Measurements from ENCODE around the gene TST. TPM values are rescaled to one million over a fixed set of nuclear protein-coding genes. Genes with fewer than 3 reads are reported as not detected.

The TST gene
- total and polyA plus RNA-seq, 10 of the 15 experiments (the other 5 are each of a cell fraction or from before 2014, with no cell fraction given), result 2.4 to 24.6 (median 10.4) TPM

GRCh38 chr22:37039466-37039865 is 20.2 kb upstream of the TST start (continued):
- TF ChIP-seq CUX1 (IDR thresholded peaks at IDR 0.05; ENCODE audit: insufficient replicate concordance, low read depth, low read length), result no peak
- no peak for TF ChIP-seq RELA (IDR thresholded peaks at IDR 0.05; ENCODE audit: borderline replicate concordance, partially characterized antibody)
- TF ChIP-seq MYB (IDR thresholded peaks at IDR 0.05; ENCODE audit: borderline replicate concordance, low read depth, low read length), result no peak
- TF ChIP-seq SMC3 (IDR thresholded peaks at IDR 0.05; ENCODE audit: borderline replicate concordance, low read length), result no peak

GRCh38 chr22:37037669-37038068 is 18.4 kb upstream of the TST start:
- H3K9me3 ChIP-seq (replicated peaks; ENCODE audit: control insufficient read depth, insufficient read depth, low read length), result no peaks in the 10 kb centered on the region
- no peaks in the 10 kb centered on the region for H4K20me1 ChIP-seq (ENCODE audit: control insufficient read depth, insufficient read depth)
- in situ Hi-C loops (cut with MboI) (no loop called here), intact Hi-C loops (cut with micrococcal nuclease; ENCODE audit: unreplicated experiment) (no loop called here)
- H3K79me2 ChIP-seq (ENCODE audit: control insufficient read depth, insufficient read depth, low read length), result no peaks in the 10 kb centered on the region
- no peak overlapping the region for H3K4me3 ChIP-seq
- WGBS (ENCODE audit: insufficient coverage, insufficient replicate concordance, low lambda C conversion rate, missing lambda C conversion rate), result 65% methylated on average over 13 of the region's 14 CpGs
- no TSS peak for BruUV-seq (replicated peaks)
- ChIA-PET CTCF (no interaction called here), POLR2A (no interaction called here), RAD21 (ENCODE audit: unreplicated experiment) (no interaction called here), SMC1A (ENCODE audit: uncharacterized antibody, unreplicated experiment) (no interaction called here)
- H3K27ac ChIP-seq (ENCODE audit: control insufficient read depth, insufficient read depth), result no peak overlapping the region
- no peaks in the 10 kb centered on the region for H3K36me3 ChIP-seq (ENCODE audit: control insufficient read depth in 2 of 2, insufficient read depth in 2 of 2, low read length in 1 of 2)
- H2AFZ ChIP-seq (ENCODE audit: control insufficient read depth, low read depth, low read length), result no peak overlapping the region
- H3K27me3 ChIP-seq (replicated peaks in 1 of 2; ENCODE audit: control insufficient read depth in 2 of 2, insufficient read depth in 2 of 2, low read length in 1 of 2), result no peaks in the 10 kb centered on the region; a peak in 1 of 4 replicates
- ATAC-seq, result no peak
- FAIRE-seq, result no peak
- no peaks in the 10 kb centered on the region for H3K4me1 ChIP-seq (ENCODE audit: control insufficient read depth, insufficient read depth, low read length)
- H3K9ac ChIP-seq (ENCODE audit: control insufficient read depth, insufficient read depth, low read length), result no peak overlapping the region
- DNase-seq (ENCODE audit: low read depth, low spot score), result no peak
- H3K4me2 ChIP-seq (ENCODE audit: control insufficient read depth, insufficient read depth), result no peak overlapping the region
- TF ChIP-seq RB1 (IDR thresholded peaks at IDR 0.05; ENCODE audit: borderline replicate concordance) (no peak), SMARCA5 (IDR thresholded peaks at IDR 0.05) (no peak), IKZF2 (IDR thresholded peaks at IDR 0.05) (no peak), SUPT20H (IDR thresholded peaks at IDR 0.05; ENCODE audit: borderline replicate concordance, control insufficient read depth, low read depth, low read length) (no peak), SUZ12 (IDR thresholded peaks at IDR 0.05; ENCODE audit: unreplicated experiment) (no peak), SREBF1 (IDR thresholded peaks at IDR 0.05; ENCODE audit: low read length) (no peak), CREM (IDR thresholded peaks at IDR 0.05; ENCODE audit: low read depth) (no peak), IRF3 (IDR thresholded peaks at IDR 0.05) (no peak), CEBPZ (IDR thresholded peaks at IDR 0.05; ENCODE audit: low read depth, low read length) (no peak), BRCA1 (IDR thresholded peaks at IDR 0.05; ENCODE audit: low read depth, low read length) (no peak), FOXK2 (IDR thresholded peaks at IDR 0.05) (no peak), ZBED1 (IDR thresholded peaks at IDR 0.05; ENCODE audit: borderline replicate concordance) (no peak), POLR2A (IDR thresholded peaks at IDR 0.05; ENCODE audit: low read depth, low read length) (no peak)
